B cell (primary cell): ENCODE measurements around the gene PHKA2.
"Not testable (repeated sequence)": the region's sequence is repeated elsewhere in the genome, so short reads cannot be mapped to it uniquely, and the experiment has no call there.

Experiments
- EZH2 ChIP-seq: IDR thresholded peaks from 2 replicates; pipeline ENCODE4 v1.6.1; 2012; ENCODE audit warnings: borderline replicate concordance, low read depth, mild to moderate bottlenecking, moderate library complexity, low read length; ENCODE audit not compliant: insufficient read depth, poor library complexity, severe bottlenecking
- TF ChIP-seq, protein P1 (sequence below): fragments of 200-600 bp; IDR thresholded peaks from one replicate; pipeline ENCODE4 v1.8.0; 2022; ENCODE audit warnings: antibody characterized with exemption, mild to moderate bottlenecking

DNA sequence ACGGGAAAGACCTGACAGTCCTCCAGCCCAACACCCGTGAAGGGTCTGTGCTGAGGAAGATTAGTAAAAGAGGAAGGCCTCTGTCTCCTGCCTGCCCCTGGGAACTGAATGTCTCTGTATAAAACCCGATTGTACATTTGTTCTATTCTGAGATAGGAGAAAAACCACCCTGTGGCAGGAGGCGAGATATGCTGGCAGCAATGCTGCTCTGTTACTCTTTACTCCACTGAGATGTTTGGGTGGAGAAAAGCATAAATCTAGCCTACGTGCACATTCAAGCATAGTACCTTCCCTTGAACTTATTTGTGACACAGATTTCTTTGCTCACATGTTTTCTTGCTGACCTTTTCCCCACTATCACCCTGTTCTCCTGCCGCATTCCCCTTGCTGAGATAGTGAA is 3.7 kb downstream of the PHKA2 start:
- TF ChIP-seq, protein P1, sequence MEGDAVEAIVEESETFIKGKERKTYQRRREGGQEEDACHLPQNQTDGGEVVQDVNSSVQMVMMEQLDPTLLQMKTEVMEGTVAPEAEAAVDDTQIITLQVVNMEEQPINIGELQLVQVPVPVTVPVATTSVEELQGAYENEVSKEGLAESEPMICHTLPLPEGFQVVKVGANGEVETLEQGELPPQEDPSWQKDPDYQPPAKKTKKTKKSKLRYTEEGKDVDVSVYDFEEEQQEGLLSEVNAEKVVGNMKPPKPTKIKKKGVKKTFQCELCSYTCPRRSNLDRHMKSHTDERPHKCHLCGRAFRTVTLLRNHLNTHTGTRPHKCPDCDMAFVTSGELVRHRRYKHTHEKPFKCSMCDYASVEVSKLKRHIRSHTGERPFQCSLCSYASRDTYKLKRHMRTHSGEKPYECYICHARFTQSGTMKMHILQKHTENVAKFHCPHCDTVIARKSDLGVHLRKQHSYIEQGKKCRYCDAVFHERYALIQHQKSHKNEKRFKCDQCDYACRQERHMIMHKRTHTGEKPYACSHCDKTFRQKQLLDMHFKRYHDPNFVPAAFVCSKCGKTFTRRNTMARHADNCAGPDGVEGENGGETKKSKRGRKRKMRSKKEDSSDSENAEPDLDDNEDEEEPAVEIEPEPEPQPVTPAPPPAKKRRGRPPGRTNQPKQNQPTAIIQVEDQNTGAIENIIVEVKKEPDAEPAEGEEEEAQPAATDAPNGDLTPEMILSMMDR, result not testable (repeated sequence)
- TF ChIP-seq EZH2, result not testable (repeated sequence)
